RWPE1 (cell line): ENCODE measurements around the gene MEIS2.
A peak's percentile ranks its signal among the peaks of the same experiment; 100 is the strongest.

Experiments used
- CTCF ChIA-PET: fragments of 350-600 bp; sonication (Branson Sonifier 250); formaldehyde crosslinking; extraction: SDS; loops from one replicate; lab custom pipeline; 2021; lab: Yijun Ruan, JAX
- POLR2A ChIA-PET: fragments of 400-600 bp; formaldehyde crosslinking; extraction: SDS; loops from one replicate; lab custom pipeline; 2020; ENCODE audit warnings: antibody characterized with exemption; ENCODE audit not compliant: low non-redundant PET; lab: Yijun Ruan, JAX
- DNase-seq: peaks from one replicate; pipeline ENCODE4 v3.0.0; 2012; ENCODE audit warnings: low spot score
- H3K27ac ChIP-seq: fragments of 450-650 bp; 2 replicates; pipeline ENCODE4 v1.5.1; 2017
- CTCF ChIP-seq: fragments of 450-650 bp; conservative IDR thresholded peaks from 2 replicates; pipeline ENCODE4 v1.5.1; 2017; ENCODE audit warnings: low read depth, mild to moderate bottlenecking

The MEIS2 gene

GRCh38 chr15:36958606-36959005, 141.7 kb downstream of the MEIS2 start:
- no peak for DNase-seq
- CTCF ChIA-PET, result no interaction called here
- no peak for TF ChIP-seq CTCF
- H3K27ac ChIP-seq, result no peak overlapping the region
- POLR2A ChIA-PET, result no interaction called here

- no peak for TF ChIP-seq CTCF
- H3K27ac ChIP-seq, result no peak overlapping the region
- ChIA-PET POLR2A (no interaction called here), CTCF (interaction anchor here (0.6 kb wide), 1 partner anchor 1036 kb away, joined by 4 read pairs; no protein-coding TSS in a partner anchor)
- no peak for DNase-seq
These were observed 145.9 kb downstream of the MEIS2 start for GRCh38 chr15:36954486-36954885.

GRCh38 chr15:36953346-36953745, 147.0 kb downstream of the MEIS2 start:
- CTCF ChIA-PET, result interaction anchor here (0.7 kb wide), 1 partner anchor 130 kb away, joined by 3 read pairs; no protein-coding TSS in a partner anchor
- POLR2A ChIA-PET, result no interaction called here
- TF ChIP-seq CTCF, result no peak
- no peak for DNase-seq
- no peak overlapping the region for H3K27ac ChIP-seq

- POLR2A ChIA-PET, result no interaction called here
- DNase-seq, result peak; percentile 2
- no peak overlapping the region for H3K27ac ChIP-seq
- TF ChIP-seq CTCF, result no peak
- CTCF ChIA-PET, result no interaction called here
These were observed 148.6 kb downstream of the MEIS2 start for GRCh38 chr15:36951731-36952247.

GRCh38 chr15:36950371-36950770, 150.0 kb downstream of the MEIS2 start:
- TF ChIP-seq CTCF, result no peak
- no peak for DNase-seq
- ChIA-PET POLR2A (no interaction called here), CTCF (no interaction called here)
- H3K27ac ChIP-seq, result no peak overlapping the region

GRCh38 chr15:36948982-36949381, 151.4 kb downstream of the MEIS2 start:
- no peak for TF ChIP-seq CTCF
- no peak for DNase-seq
- ChIA-PET POLR2A (no interaction called here), CTCF (interaction anchor here (0.6 to 0.7 kb wide), 2 partner anchors 66 to 448 kb away, joined by 3 to 10 read pairs; no protein-coding TSS in a partner anchor)
- H3K27ac ChIP-seq, result no peak overlapping the region
